Renal pelvis (tissue), 4 donors: Measurements from ENCODE around the gene SCAMP5. TPM values are rescaled to one million over a fixed set of nuclear protein-coding genes. Genes with fewer than 3 reads are reported as not detected.

Experiments used
- DNase-seq: peaks from one replicate; pipeline ENCODE4 v3.0.0-alpha.2; 2013
- polyA plus RNA-seq, 3 donors: library from polyadenylated mRNA; unstranded; fragments of 120-200 nt; gene quantifications; one replicate each; pipeline ENCODE4 v1.2.1, GENCODE V29; 2013; ENCODE audit not compliant: insufficient read length in 3 of 3

The SCAMP5 gene
- polyA plus RNA-seq, 3 donors: 23.9 to 30.2 (median 28.4) TPM

DNA sequence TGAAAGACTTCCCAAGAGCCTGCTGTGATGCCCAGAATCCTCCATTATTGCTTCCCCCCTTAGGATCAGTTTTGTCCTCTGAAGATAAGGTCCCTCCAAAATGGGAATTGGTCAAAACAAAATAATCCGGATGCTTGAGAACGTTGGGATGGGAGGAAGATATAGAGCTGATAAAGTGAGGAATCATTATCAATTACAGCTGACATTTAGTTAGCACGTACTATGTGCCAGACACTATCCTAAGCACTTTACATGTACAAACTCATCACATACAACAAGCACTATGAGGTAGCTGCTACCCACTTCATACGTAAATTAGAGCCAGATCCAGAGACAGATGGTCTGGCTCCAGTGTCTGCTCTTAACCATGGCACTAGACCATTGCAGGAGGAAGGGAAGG, 32.1 kb upstream of the SCAMP5 start:
- no peak for DNase-seq

DNA sequence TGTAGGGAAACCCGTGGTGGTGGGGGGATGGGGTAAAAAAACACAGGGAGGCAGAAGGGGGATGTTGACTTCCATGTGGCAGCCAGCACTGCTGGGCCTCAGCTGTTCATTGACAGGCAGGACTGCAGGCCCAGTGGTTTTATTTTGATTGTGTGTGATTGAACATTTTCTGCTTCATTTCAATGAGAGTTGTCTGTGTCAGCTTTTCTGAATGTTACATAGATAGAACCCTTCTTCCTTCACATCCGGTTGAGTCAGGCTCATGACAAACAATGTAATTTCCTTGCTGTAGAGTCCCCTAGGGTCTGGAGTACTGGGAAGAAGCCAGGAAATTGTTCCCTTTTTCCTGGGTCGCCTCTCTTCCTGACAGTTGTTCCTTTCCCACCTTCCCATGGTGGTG, 30.6 kb upstream of the SCAMP5 start:
- DNase-seq: no peak

DNA sequence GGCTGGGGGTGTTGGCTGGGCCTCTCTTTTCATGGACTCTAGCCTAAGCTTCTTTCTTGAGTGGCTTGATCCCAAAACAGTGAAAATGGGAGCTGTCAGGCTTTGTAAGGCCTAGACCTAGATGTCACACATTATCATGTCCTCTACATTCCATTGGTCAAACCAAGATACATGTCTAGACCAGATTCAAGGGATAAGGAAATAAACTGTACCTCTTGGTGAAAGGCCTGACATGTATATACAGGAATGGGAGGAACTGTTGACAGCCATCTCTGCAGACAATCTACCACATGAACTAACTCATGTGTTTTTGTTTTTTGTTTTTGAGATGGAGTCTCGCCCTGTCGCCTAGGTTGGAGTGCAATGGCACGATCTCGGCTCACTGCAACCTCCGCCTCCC, 27.7 kb upstream of the SCAMP5 start:
- no peak for DNase-seq

DNA sequence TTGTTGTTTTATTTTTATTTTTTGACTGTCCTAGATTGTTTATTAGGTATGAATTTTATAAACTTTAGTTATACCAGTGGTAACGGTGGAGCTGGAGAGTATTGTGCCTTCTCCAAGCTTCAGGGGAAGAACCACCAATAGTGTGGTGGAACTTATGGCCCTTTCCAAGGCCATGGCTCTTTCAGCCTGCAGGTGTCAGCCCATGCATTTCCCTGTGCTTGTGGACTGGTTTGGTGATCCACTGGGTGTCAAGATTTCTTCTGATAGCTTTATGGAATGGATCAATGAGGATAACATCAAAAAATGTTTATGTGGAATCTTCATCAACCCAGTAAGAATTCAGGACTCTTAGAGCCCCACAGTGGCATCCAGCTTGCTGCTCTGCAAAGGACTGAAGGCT, 19.2 kb upstream of the SCAMP5 start:
- no peak for DNase-seq

DNA sequence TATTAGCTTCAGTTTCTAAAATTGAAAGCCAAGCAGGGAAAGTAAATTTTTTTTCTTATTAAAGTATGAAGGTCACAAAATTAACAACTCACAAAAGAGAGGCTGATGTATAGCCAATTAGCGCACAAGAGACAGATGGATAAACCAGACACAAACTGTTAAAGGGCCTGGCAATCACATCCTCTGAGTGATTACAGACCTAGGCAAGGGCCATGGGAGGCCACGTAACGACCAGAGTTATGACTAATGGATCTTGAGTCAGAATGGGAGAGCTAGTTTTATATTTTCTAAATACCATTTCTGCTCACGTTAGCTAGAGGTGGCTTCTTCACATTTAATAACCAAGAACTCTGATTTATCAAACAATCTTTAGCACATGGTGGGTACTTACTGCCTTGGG, 17.8 kb upstream of the SCAMP5 start:
- DNase-seq: no peak

DNA sequence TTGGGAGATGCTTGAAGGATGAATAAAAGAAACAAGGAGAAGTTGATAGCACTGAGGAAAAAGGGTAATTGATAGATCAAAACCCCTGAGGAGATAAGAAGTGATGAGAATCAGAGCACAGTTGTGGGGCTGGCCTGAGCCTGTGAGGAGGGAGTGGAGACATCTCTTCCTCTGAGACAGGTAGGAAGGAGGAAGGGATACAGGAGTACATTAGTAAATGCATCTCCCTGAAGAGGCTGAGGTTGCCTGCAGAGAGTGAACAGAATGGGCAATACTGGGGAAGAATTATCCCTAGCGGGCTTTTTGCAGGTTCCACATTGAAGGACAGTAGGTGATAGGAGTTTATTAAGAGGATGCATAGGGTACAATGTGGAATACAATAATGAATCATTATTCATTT, 17.3 kb upstream of the SCAMP5 start:
- DNase-seq: no peak

DNA sequence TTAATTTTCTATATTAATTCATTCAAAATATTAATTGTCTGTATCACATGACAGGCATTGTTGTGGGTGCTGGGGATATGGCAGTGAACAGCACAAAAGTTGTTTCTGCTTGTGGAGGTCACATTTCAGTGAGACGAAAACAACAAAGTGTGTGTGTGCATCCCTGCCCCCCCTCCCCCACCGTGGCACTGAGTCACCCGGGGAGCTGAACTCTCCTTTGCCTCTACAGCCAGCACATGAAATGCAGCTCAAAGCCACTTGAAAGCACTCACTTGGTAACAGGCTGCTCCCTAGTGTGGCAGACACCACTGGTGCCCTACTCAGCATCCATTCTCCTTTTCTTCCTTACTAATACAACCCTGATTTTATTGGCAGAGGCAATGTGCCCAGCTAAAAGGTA, 16.9 kb upstream of the SCAMP5 start:
- DNase-seq: no peak

DNA sequence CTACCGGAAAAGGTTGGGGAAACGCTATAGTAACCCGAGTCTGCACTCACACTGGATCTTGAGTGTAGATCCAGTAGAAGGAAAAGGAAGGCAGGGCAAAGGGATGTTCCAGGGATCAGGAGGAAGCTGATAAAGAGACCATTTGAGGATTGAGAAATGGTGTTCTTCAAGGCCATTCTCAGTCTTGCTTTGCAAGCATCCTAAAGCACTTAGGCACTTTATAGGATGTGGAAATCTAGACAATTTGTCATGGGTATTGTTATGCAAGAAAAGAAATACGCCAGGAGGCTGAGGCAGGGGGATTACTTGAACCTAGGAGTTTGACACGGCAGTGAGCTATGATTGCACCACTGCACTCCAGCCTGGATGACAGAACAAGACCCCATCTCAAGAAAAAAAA, 13.2 kb upstream of the SCAMP5 start:
- no peak for DNase-seq

DNA sequence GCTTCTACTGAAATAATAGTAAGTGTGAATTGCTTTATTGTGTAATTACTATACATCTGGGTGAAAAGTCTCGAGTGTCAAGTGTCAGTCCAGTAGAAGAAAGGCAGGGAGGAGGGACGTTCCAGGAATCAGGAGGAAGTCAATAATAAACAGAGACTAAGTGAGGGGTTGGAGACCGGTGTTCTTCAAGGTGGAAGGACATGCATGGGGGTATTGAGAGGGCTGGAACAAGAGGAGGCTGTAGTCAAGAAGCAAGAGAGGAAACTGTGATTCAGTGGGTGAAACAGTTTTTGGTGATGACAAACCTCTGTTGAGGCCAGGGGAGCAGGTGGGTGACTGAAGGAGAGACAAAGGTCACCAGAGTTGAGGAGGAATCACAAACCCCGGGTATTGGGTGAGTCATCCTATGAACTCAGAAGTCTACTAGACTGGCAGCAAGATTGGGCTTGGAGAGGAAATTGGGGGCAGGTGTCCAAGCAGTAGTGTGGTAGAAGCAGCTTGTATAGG, 11.6 kb upstream of the SCAMP5 start:
- no peak for DNase-seq

DNA sequence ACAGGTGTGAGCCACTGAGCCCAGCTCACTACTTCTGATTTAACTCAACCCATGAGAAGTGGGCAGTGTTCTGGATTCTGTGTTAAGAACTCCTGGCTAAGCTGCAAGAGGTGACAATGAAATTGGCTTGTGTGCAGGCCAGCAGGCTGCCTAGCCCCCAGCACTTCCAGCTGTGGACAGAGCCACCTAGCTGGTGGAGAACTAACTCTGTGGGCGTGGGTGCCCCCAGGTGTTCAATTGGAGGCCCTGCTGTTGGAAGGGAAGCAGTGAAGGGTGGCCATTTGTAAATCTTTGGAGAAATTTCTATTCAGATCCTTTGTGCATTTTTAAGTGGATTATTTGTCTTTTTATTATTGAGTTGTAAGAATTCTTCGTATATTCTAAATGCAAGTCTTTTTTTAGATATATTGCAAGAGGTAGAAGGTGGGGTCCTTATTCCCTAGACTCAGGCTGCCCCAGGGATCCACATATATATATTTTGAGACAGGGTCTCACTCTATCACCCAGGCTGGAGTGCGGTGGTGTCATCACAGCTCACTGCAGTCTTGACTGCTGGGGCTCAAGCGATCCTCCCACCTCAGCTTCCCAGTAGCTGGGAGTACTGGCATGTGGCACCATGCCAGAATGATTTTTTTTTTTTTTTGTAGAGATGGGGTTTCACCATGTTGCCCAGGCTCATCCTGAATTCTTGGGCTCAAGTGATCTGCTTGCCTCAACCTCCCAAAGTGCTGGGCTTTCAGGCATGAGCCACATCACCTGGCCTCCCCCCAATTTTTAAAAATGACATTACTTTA, 7.2 kb upstream of the SCAMP5 start:
- no peak for DNase-seq

DNA sequence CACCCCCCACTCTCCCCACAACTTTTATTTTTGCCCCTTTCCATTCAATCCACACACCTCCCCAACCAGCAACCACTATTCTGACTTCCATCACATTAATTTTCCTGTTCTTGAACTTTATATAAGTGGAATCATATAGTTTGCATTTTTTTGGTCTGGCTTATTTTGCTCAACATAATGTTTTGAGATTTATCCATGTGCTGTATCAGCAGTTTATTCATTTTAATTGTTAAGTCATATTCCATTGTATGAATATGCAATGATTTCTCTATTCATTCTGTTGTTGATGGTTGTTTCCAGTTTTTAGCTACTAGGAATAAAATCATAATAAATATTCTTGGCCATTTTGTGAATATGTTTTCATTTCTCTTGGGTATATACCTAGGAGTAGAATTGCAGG, 5.8 kb upstream of the SCAMP5 start:
- no peak for DNase-seq

DNA sequence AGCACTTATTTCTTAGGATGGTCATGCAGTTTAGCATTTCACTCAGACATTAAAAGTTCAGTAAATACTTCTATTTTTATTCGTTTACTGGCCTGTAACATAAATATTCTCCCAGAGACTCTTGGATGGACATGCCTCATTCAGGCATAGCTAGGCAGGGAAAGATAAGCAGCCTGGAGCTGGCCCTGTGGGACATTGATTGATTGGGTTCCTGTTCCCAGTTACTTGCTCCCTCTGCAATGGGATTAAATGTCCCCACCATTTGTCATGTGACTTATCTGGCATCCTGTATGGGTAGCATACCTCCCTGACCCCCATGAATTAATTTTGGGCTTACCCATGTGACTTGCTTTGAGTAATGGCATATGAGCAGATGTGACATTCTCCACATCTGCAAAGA, 2.7 kb upstream of the SCAMP5 start:
- DNase-seq: no peak

DNA sequence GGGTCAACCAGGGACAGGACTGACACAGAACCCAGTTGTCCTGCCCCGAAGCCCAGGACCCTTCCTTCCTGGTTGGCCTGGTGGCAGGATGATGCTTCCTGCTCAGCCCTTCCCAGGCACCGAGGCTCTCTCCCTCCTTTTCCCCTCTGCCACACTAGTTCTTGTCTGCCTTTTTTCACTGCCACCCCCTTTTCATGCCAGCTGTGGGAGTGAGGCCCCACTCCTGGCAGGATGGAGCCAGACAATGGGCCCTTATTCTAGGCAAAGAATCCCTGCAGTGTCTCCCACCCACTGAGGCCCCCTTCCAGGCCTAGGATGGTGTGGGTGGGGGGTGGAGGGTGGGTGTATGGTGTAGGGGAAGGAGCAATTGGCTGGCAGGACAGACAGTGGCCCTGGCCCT, 1.1 kb upstream of the SCAMP5 start:
- no peak for DNase-seq

DNA sequence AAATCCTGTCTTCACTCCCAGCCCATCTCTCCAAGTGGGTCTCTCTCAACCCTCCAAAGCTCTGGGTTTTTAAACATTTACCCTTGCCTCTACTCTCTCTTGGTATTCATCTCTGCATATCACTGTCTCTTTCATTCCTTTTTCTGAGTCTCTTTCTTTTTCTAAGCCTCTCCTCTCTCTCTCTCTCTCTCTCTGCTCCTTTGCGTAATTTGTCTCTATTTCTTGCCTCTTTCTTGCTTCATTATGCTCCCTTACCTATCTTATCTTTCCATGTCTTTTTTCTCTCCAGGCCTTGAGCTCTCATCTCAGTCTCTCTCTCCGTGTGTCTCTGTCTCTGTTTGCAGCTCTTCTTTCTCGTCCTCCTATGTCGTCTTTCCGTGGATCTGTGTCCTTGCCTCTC, 678 bp upstream of the SCAMP5 start:
- no peak for DNase-seq

DNA sequence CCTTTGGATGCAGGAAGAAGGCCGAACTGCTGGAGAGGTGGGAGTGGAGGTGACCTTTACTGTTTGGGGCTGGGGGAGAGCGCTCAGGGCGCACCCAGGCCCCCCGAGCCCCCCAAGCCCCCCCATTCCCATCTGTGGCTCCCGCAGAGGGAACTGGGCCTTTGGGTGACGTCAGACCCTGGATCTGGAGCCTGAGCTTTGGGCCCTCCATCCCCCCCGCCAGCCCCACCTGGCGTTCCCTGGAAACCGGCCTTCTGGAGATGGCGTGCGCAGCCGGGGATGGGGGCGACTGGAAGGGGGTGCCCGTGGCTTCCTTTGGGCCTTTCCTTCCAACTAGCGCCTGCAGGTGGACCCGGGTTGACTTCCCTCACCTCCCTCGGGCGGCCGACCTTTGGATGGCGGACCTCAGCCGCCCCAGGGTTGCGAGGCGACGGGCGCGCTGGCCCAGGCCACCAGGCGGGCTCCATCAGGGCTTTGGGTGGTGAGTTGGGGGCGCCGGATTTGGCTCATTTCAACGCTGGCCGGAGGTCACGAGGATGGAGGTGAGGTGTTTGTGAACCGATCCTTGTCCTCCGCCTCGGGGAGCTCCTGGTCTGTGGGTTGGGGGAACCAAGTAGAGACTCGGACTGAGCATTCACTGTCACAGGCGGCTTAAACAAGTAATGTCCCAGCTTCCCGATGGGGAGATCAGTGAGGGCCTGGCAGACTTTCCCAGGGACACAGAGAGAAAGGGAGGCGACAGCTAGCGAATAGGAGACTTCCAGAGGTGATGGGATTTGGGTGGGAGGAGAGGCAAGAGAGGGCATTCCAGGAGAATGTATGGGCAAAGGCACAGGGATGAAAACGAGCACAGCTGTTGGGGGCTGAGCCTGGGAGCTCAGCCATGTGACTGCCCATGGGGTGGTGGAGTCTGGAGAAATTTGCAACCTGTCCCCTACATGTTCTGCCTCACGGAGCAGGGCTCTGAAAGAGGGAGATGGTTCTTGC, 709 bp downstream of the SCAMP5 start:
- DNase-seq: no peak

DNA sequence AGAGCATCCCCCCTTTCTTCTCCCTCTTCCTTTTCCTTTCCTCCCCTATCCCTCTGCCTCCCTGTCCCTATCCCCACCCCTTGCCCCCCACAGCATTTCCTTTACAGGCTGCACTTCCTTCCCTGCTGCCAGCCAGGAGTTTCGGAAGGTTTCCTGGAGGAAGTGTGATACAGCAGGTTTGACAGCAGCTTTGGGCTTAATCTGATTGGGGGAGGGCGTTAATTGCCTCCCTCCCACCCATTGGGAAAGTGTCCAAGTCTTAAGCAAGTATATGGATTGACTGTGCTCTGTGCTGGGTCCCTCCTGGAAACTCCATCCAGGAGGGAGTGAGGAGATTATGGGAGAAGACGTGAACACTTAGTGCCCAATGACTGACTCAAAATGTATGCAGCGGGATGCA, 1.8 kb downstream of the SCAMP5 start:
- no peak for DNase-seq

DNA sequence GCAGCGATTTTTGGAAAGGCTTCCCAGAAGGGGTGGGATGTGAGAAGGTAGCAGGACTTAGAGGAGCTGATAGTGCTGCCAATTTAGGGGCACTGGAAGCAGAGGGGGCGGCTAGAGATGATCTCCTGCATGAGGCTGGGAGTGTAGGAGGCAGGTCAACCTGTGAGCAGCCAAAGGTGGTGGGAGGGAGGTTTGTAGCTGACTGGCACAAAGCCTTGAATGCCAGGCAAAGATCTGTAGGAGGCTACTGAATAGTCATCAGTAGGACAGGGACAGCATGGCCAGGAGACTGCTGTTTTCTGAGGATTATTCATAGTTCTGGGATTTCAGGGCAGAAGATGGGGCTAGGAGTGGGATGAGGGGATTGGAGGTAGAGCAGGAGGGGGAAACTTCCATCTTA, 2.2 kb downstream of the SCAMP5 start:
- DNase-seq: no peak

DNA sequence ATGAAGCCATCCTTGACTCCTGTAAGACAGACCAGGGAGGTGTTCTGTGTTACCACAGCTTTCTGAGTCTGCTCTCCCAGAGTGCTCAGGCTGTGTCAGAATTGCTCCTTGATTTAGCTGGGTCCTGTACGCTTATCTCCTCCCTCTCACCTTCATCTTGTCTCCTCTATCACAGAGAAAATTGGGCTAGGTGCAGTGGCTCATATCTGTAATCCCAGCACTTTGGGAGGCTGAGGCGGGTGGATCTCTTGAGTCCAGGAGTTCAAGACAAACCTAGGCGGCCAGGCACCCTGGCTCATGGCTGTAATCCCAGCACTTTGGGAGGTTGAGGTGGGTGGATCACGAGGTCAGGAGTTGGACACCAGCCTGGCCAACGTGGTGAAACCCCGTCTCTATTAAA, 5.9 kb downstream of the SCAMP5 start:
- no peak for DNase-seq

DNA sequence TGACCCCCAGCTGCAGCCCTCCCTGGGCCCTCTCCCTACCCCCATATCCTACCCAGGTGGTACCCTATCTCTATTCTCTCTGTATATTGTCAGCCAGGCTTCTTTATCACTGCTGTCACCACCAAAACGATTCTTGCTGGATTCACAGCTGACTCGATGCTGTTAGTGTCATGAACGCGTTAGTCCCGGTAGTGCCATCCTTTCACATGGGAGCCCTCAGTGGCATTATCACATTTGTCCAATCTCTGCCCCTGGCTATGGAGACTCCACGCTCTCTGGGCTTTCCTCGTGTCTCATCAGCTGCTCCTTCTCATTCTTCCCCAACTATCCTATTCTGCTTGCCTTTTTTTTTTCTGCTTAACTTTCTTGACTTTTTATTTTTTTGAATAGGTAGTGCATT, 7.0 kb downstream of the SCAMP5 start:
- no peak for DNase-seq

DNA sequence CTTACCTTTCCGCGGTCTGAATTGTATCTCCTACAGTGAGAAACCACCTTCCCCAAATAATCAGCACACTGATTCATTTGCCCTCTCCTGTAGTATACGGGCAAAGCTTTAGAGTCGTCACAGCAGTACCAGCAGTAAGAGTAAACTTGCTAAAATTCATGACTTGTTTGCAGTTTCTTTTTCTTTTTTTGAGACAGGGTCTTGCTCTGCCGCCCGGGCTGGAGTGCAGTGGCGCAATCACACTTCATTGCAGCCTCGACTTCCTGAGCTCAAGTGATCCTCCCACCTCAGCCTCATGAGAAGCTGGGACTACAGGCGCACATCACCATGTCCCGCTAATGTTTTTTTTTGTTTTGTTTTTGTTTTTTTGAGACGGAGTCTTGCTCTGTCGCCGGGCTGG, 11.9 kb downstream of the SCAMP5 start:
- no peak for DNase-seq

DNA sequence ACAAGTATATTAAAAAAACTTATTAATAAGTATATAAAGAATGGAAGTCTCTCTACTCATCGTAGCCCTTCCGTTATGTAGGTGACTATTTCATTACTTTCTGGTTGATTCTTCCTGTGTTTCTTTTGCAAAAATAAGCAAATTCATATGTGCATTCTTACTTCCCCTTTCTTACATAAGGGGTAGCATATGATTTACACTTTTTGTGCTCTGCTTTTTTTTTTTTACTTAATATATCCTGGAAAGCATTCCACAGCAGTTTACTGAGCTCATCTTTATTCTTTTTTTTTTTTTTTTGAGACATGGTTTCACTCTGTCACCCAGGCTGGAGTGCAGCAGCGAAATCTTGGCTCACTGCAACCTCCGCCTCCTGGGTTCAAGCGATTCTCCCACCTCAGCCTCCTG, 12.9 kb downstream of the SCAMP5 start:
- DNase-seq: no peak

DNA sequence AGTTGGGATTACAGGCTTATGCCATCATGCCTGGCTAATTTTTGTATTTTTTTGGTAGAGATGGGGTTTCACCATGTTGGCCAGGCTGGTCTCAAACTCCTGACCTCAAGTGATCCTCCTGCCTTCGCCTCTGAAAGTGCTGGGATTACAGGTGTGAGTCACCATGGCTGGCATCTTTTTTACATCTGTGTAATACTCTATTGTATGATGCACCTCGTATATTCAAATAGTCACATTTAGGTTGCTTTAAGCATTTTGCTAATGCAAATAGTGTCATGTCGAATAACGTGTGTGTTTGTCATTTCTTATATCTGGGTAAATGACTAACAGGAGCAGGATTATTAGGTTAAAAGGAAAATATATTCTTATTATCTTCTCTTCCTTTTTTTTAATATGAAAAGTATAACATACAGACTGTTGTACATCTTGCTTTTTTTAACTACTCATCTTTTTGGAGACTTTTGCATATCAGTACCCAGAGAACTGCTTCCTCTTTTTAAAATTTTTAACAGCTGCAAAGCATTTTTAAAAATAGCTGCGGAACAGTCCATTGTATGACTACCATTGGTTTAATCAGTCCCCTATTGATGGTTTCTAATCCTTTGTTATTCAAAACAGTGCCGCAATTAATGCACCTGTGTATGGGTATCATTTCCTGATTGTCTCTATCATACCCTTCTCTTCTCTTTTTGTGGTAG, 13.4 kb downstream of the SCAMP5 start:
- no peak for DNase-seq
